Endometrial microvascular endothelial cells (primary cell): ENCODE measurements around the gene LAMB4. TPM values are rescaled to one million over a fixed set of nuclear protein-coding genes. Genes with fewer than 3 reads are reported as not detected.

Source experiments
- in situ Hi-C: cut with HindIII; loops from 2 replicates; pipeline ENCODE4 v1.10.0; 2017; ENCODE audit warnings: low sequenced_read_pairs, low pct_unique_long_range_greater_than_20kb; ENCODE audit errors: inconsistent ontology term
- total RNA-seq: library from RNA; depleted of rRNA; stranded (reverse); fragments of >200 nt; gene quantifications from one replicate; pipeline ENCODE4 v1.2.3, GENCODE V29; 2015; ENCODE audit errors: inconsistent ontology term

Gene LAMB4
- total RNA-seq, 1 donor from 2014 or later = 0.19 TPM

DNA sequence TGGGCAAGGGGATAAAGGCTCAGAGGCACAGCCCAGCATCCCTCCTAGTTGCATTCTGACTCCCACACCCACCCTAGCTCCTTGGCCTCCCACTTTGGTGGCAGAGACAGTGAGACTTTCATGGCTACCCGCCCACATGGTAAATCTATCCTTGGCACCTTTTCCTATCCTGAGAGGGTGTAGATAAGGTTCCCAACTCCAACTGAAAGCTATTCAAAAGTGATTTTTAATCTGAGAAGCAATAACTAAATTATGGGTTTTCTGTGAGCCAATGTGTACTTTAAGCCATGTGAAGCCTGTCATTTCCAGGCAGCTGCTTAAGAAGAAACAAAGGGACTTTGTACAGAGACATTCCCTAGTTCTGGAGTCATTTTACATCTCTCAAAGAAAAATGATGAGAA is 136.3 kb downstream of the LAMB4 start:
- in situ Hi-C loops = no loop called here

DNA sequence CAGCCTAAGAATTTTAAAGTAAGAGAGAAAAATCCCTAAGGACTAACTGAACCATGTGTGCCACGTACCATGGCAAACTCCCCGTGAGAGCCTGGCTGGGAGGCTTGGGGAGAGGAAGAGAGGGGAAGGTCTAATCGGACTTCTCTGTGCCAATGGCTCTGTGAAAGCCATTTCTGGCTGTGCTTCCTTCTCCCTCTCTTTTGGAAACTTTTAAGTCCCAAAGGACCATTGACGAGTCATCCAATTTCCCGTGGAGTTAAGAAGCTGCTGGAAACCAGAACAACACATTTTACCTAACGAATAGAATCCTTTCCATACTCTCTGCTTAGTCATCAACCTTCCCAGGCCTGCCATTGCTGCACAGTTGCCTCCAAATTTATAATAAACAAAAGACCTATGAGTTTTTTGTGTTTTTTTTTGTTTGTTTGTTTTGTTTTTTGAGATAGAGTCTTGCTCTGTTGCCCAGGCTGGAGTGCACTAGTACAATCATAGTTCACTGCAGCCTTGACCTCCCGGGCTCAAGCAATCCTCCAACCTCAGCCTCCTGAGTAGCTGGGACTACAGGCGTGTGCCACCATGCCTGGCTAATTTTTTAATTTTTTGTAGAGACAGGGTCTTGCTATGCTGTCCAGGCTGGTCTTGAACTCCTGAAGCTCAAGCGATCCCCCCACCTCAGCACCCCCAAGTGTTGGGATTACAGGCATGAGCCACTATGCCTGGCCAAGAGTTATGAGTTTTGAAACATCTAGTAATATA is 140.4 kb downstream of the LAMB4 start:
- in situ Hi-C loops = no loop called here

DNA sequence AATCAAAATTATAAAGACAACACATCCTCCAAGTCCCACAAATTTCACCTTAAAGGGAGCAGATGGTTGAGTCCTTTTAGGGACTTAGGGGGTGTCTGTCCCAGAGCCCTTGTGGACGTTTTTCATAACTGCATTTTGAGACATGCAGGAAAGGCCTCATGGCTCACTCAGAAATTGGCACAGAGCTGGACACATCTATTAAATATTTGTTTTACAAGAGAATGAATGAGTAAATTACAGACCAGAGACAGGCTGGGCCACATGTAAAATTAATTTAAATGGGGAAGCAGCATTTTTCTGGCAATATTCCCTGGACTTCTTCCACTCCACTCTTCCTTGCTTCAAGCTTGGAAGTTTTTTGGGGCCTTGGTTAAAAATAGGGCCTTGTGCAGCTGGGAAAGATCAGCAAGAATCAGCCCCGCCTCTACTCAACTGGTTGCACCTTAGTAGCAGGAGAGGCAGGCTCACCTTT is 147.2 kb downstream of the LAMB4 start:
- in situ Hi-C loops = no loop called here

DNA sequence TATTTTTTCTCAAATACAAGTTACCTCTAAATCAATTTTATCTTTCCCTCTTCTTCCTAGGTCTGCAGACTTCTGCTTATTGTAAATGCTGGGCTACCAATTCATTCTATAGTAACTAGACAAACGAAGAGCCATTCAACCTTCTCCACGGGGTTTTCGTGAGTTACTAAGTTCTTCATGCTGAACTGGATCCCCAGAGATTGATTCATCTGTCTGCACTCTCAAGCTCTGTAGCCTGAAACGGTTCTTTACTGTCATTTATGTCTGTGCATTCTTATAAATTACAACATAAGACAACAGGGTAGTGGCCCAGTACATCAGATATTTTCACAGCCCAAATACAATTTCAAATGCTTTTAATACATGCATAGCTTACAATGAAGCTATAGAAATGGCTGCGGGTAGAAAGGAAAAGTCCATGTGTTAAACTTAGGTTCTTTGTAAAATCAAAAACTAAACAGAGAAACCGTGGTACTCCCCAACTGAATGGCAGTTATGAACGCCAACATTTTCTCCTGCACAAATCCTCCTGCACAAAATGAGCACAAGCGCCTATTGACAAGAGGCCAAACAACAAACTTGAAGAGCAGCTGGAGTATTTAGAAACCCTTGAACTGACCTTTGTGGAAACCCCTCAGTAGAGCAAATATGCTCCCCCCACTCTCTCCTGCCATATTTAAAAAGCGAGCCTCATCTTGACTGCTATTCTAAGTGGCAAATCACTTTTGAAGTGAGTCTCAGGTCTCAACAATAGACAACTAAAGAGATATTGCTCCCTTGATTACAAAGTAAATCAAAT is 147.9 kb downstream of the LAMB4 start:
- in situ Hi-C loops = no loop called here

DNA sequence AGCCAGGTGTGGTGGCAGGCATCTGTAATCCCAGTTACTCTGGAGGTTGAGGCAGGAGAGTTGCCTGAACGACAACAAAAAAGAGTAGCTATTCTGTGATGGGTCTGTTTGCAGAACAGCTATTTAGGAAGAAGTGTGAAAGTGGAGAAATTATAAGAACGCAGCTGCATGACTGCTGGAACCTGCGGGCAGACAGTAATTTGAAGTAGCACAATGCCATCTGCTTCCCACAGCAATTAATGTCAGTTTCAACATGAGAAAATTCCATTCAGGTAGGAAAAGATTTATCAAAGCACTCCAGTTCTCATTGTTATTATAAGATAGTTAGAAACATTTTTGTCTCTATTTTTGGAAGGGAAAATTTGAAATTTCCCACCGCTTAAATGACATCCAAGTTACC is 148.7 kb downstream of the LAMB4 start:
- in situ Hi-C loops = no loop called here

DNA sequence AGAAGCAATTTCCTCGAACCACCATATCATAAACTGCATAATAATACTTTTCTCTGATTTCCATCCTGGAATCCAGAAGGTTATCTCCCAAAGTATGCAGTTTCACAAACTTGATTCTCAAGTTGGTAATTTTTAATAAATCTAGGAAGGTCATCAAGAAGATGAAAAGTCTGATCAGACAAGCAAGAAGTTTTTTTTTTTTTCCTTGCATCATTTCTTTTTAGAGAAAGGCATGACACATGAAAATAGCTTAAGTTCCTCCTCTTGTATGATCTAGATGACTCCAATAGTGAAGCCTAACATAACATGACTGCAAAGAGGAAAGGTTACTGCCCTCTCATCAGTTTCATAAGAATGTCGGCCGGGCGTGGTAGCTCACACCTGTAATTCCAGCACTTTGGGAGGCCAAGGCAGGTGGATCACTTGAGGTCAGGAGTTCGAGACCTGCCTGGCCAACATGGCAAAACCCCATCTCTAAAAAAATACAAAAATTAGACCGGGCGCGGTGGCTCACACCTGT is 149.4 kb downstream of the LAMB4 start:
- in situ Hi-C loops = no loop called here

DNA sequence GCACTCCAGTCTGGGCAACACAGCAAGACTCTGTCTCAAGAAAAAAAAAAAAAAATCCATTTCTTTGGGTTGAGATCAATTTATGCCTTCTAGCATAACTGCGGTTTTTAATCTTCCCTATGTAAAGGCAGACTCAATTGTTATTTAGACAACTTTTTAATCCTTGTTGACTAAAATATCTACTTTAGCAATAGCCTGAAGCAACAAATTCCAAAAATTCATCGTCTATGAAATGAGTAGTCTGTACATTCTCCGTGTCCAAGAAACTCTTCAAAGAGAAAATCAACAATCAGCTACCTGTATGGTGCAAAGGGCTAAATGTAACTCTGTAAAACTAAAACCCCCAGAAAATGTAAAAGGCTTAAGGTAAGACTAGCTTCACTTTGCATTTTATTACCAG is 150.0 kb downstream of the LAMB4 start:
- in situ Hi-C loops = no loop called here

DNA sequence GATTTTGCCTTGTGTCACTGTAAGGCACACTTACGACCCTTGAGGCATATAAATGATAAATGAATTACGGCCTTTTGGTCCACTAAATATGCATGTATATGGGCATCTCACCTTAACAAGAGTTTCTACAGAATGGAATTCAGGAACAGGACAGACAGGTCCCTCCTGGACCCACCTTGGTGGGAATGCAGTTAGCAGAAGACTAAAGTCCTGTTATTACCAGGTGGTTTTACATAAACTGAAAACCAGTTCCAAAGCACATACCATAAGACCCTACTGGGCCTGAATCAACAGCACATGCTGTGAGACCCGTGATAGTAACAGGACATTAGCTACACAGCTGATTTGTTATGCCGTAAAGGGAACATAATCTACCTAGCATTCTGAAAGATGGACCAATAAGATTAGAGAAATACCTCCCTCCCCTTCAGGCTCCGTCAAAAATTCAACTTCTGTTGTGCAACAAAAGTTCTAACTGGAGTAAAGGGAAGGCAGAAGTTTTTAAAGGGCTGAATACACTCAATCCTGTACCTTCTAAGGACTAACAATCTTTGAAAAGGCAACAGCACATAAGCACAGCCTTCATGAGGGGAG is 151.2 kb downstream of the LAMB4 start:
- in situ Hi-C loops = no loop called here

DNA sequence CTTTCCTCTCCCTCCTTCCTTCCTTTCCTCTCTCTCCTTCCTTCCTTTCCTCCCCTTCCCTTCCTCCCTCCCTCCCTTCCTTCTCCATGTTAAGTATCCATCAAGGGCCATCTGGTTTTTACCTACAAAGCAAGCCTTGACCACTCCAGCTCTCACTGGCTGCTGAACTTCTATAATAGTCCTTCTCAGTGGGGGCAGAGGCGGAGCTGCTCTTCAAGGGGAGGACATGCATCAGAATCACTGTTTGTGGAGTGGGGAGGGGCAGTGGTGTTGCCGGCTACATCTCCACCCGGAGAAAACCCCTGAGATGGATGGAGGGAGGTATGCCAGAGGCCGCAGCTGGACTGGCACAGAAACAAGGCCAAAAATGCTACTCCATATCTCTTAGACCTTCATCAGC is 153.1 kb downstream of the LAMB4 start:
- in situ Hi-C loops = no loop called here

DNA sequence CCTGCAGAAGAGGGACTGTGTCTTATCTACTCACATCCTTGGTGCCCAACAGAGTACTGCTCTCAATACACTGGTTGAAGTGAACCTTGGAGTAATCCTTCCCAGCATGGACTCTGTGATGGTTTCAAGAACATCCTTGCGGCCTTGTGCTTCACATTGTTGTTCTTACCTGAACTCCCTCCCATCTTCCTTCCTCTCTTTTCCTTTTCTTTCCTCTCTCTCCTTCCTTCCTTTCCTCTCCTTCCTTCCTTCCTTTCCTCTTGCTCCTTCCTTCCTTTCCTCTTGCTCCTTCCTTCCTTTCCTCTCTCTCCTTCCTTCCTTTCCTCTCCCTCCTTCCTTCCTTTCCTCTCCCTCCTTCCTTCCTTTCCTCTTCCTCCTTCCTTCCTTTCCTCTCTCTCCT is 153.5 kb downstream of the LAMB4 start:
- in situ Hi-C loops = no loop called here

DNA sequence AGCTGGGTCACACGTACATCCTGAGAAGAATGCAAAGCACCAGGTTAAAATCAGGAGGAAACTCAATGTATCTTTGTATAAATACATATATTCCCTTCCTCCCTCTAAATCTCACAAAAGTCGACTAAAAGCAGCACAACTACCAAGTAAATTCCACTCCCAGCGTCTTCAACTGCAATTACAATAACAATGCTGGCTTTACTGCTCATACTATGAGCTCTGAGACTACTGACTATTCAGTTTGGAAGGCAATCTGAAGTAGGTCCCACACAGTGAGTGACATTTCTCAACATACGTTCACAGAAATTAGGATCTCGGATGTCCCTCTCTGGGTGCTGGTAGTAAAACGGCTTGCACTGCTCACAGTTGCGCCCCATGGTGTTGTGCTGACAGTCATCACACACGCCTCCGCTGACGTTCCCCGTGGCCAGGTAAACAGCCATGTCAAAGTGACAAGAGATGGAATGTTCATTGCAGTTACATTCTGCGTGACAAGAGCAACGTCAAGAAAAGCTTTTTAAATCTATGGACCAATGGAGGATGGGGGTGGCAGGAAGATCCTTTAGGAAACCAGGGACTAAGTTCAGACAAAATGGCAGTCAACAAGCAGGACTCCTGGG is 154.7 kb downstream of the LAMB4 start:
- in situ Hi-C loops = no loop called here

DNA sequence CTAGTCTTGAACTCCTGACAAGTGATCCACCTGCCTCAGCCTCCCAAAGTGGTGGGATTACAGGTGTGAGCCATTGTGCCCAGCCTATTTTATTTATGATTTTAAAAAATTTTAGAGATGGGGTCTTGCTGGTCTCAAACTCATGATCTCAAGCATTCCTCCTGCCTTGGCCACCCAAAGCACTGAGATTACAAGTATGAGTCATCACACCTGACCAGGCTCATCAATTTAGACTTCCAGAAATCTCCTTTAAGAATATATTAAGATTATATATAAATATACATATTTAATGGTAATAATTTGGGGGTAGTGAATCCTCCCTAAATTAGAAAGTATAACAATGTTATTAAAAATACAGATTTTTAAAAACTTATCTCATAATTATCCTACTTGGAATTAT is 156.3 kb downstream of the LAMB4 start:
- in situ Hi-C loops = no loop called here

Other genes with a start within 250 kb of the LAMB4 start
- 161 TPM for gene DLD, start 239.2 kb downstream of the LAMB4 start, total RNA-seq
- gene LAMB1, start 127.2 kb downstream of the LAMB4 start, total RNA-seq = 262 TPM